Astrocyte of the cerebellum (primary cell): ENCODE data around the gene CCDC92.

Experiments
- DNase-seq: peaks from one replicate; pipeline ENCODE4 v3.0.0-alpha.2; 2011; ENCODE audit warnings: low read depth
- H3K4me3 ChIP-seq: 2 replicates; pipeline ENCODE4 v1.5.1; 2011; ENCODE audit warnings: mild to moderate bottlenecking, low read depth, low read length, moderate library complexity
- in situ Hi-C: cut with HindIII; loops from 2 replicates; pipeline ENCODE4 v1.10.0; 2017; ENCODE audit warnings: low sequenced_read_pairs
- TF ChIP-seq, protein P1 (sequence below): IDR thresholded peaks from 2 replicates; pipeline ENCODE4 v1.5.1; 2012; ENCODE audit warnings: low read length, low read depth, moderate library complexity, mild to moderate bottlenecking; ENCODE audit errors: missing control alignments

CCDC92 gene

GRCh38 chr12:123929946-123930583 lies 42.6 kb downstream of the CCDC92 start:
- in situ Hi-C loops, result no loop called here
- no peak overlapping the region for H3K4me3 ChIP-seq
- TF ChIP-seq, protein P1, sequence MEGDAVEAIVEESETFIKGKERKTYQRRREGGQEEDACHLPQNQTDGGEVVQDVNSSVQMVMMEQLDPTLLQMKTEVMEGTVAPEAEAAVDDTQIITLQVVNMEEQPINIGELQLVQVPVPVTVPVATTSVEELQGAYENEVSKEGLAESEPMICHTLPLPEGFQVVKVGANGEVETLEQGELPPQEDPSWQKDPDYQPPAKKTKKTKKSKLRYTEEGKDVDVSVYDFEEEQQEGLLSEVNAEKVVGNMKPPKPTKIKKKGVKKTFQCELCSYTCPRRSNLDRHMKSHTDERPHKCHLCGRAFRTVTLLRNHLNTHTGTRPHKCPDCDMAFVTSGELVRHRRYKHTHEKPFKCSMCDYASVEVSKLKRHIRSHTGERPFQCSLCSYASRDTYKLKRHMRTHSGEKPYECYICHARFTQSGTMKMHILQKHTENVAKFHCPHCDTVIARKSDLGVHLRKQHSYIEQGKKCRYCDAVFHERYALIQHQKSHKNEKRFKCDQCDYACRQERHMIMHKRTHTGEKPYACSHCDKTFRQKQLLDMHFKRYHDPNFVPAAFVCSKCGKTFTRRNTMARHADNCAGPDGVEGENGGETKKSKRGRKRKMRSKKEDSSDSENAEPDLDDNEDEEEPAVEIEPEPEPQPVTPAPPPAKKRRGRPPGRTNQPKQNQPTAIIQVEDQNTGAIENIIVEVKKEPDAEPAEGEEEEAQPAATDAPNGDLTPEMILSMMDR, result no peak
- DNase-seq, result no peak

DNA sequence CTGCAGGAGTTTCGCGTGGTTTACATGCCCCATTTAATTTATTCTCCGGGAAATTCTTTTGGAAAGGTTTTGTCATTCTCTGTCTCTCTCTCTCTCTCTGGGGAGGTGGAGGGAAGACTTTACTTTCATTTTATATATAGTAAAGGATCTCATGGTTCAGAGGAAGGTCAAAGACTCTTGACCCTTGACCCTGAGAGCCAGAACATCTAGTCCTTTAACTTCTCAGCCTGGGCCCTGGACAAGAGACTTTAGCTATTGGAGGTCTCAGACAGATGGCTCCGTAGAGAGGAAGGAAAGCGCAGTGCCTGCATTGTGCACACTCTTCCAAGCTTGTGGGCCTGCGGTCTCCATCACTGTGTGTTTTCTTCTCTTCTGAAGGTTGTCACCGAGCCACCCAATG lies 43.7 kb downstream of the CCDC92 start:
- DNase-seq, result no peak
- H3K4me3 ChIP-seq, result no peak overlapping the region
- in situ Hi-C loops, result no loop called here
- TF ChIP-seq, protein P1, result no peak

DNA sequence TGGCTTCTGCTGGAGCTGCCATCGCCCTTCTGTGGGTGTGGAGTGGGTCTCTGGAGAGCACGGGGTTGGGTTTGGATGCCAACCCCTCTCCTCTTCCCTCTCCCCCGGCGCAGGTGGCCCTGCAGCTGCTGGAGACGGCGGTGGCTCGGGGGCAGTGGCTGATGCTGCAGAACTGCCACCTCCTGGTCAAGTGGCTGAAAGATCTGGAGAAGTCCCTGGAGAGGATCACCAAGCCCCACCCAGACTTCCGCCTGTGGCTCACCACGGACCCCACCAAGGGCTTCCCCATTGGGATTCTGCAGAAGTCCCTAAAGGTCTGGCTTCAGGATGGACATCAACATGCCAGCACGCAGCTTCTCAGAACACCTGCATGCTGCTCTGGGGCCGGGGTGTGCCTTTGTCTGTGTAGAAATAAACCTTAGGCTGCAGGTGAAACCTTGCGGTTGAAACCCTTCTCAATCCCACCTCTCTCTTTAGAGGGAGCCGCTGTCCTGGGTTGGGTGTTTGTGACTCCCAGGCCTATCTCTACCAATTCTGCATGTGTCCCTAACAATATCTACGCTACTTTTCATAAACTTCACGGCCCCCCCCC lies 44.3 kb downstream of the CCDC92 start:
- TF ChIP-seq, protein P1, result no peak
- no peak for DNase-seq
- in situ Hi-C loops, result no loop called here
- H3K4me3 ChIP-seq, result no peak overlapping the region

- in situ Hi-C loops, result no loop called here
- TF ChIP-seq, protein P1, result no peak
- DNase-seq, result no peak
- no peak overlapping the region for H3K4me3 ChIP-seq
Observed at GRCh38 chr12:123924539-123924938, 48.1 kb downstream of the CCDC92 start.

DNA sequence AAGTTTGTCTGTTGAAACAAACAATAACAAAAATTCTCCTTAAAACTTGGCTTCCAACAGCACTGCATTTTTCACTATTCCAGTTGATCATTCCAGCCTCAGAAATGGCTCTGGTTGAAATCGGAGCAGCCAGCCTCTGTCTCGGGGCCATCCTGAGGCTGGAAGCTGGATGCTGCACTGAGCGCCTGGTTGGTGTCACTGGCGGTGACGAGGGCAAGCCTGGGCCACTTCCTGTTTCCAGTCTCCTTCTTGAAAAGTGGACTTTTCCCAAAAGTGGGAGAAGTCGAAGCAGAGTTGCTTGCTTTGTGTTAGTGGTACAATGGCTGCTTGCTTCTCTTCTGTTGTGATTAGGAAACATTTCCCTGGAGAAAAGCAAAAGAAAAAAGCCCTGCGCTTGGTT lies 48.7 kb downstream of the CCDC92 start:
- TF ChIP-seq, protein P1, result no peak
- no peak for DNase-seq
- H3K4me3 ChIP-seq, result no peak overlapping the region
- in situ Hi-C loops, result no loop called here

- H3K4me3 ChIP-seq, result no peak overlapping the region
- TF ChIP-seq, protein P1, result no peak
- in situ Hi-C loops, result no loop called here
- no peak for DNase-seq
Observed at GRCh38 chr12:123923038-123923437, 49.6 kb downstream of the CCDC92 start.
